Endothelial cell of hepatic sinusoid (primary cell): ENCODE results near the gene KIF13A.
"Not testable (repeated sequence)": the region's sequence is repeated elsewhere in the genome, so short reads cannot be mapped to it uniquely, and the experiment has no call there.

Experiments used
- in situ Hi-C: cut with HindIII; loops from 2 replicates; pipeline ENCODE4 v1.10.0; 2017; ENCODE audit warnings: low sequenced_read_pairs

The KIF13A gene

DNA sequence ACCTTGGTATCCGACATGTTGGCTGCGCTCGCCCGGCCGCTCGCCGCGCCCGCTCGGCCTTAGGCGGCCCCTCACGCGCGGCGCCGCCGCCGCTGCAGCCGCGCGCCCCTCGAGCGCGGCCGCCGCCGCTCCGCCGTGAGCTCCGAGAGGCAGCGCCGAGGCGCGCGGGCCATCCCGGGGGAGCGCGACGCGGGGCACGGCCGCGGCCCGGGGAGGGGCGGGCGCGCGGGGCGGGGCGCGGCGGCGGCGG, at the start of gene KIF13A:
TSS of gene KIF13A (minus strand) at position 189 of the 250 bp plus-strand sequence. CDS start at position 17, 172 bp downstream.
- in situ Hi-C loops: no loop called here

DNA sequence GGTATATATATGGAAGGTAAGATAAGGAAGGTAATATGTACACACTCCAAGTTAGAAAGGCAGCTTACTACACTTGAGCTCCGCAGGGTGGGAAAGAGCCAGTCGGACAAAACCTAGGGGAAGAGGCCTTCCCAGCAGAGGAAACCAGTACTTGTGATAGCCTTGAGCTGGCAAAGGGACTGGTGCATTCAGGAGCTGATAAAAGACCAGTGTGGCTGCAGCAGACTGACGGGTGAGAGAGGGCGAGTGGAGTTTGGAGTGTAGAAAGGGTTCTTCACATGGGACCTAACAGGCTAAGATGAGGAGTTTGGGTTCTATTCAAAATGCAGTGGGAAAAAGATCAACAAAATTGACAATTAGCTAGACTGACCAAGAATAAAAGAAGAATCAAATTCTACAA, 49.3 kb upstream of the KIF13A start:
- in situ Hi-C loops: no loop called here

GRCh38 chr6:18035330-18035854, 48.0 kb upstream of the KIF13A start:
- in situ Hi-C loops: no loop called here

DNA sequence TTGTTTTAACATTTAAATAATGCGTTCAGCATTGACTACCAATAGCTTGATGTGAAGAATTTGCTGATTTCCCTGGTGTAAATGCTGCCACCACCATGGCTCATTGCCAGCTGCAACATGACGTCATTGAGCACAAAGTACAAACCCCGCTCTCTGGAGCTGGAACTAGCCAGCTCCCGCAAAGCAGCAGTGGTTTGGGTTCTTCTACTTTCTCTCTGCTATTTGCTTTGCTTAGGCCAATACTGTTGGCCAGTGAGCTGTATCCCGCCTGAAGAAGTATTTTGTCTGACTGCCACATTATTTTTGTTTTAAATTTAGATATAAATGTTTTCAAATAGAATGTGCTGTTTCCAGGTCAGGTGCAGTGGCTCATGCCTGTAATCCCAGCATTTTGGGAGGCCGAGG, 47.4 kb upstream of the KIF13A start:
- in situ Hi-C loops: no loop called here

DNA sequence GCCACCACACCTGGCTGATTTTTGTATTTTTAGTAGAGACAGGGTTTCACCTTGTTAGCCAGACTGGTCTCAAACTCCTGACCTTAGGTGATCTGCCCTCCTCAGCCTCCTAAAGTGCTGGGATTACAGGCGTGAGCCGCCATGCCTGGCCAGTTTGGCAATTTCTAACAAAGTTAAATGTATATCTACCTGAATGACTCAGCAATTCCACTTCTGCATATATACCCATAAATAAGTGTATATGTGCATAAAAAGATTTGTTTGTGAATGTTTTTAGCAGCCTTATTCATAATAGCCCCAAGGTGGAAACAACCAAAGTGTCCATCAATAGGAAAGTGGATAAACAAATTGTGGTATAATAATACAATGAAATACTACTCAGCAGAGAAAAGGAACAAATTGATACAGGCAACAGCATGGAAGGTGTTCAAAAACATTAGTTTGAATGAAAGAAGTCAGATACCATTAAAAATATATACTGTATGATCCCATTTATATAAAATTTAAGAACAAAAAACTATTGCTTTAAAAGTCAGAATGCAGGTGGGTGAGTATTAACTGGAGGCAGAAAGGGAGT, 44.3 kb upstream of the KIF13A start:
- in situ Hi-C loops: no loop called here

GRCh38 chr6:18031189-18031588, 43.8 kb upstream of the KIF13A start:
- in situ Hi-C loops: no loop called here

DNA sequence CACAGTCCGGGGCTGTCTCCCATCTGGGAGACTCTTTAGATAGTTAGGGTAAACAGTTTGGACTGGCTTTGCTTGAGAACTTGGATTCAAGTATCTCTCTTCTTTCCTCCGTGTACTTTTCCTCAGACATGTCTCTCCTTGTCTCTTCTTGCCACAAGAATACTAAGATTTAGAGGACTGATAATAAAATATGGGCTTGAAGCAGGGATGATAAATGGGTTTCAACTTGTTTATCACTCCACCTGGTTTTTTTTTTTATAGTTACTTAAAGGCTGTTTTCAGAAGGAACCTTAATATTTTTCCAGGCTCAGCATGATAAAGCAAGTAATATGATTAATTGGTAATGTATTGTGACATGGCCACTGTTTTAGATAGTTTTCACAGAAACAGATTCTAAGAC, 40.9 kb upstream of the KIF13A start:
- in situ Hi-C loops: loop anchor here (10.0 kb wide), 1 partner anchor 56 kb away; no protein-coding TSS in a partner anchor

DNA sequence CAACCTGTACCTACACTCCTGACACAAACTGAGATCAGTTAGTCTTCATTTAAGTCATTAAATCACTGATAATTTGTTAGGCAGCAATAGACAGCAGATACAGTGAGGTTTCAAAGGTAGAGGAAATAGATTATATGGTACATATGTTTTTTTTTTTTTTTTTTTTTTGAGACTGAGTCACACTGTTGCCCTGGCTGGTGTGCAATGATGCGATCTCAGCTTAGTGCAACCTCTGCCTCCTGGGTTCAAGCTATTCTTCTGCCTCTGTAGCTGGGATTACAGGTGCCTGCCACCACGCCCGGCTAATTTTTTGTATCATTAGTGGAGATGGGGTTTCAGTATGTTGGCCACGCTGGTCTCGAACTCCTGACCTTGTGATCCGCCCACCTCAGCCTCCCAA, 38.2 kb upstream of the KIF13A start:
- in situ Hi-C loops: loop anchor here (10.0 kb wide), 1 partner anchor 59 kb away; no protein-coding TSS in a partner anchor

- in situ Hi-C loops: loop anchor here (5.0 to 10.0 kb wide), 3 partner anchors 48 to 103 kb away; no protein-coding TSS in a partner anchor
Observed at GRCh38 chr6:18024876-18025275, 37.4 kb upstream of the KIF13A start.

GRCh38 chr6:18023891-18024290, 36.5 kb upstream of the KIF13A start:
- in situ Hi-C loops: loop anchor here (5.0 to 10.0 kb wide), 3 partner anchors 47 to 102 kb away; no protein-coding TSS in a partner anchor

GRCh38 chr6:18022398-18023231, 35.2 kb upstream of the KIF13A start:
- in situ Hi-C loops: loop anchor here (5.0 to 10.0 kb wide), 3 partner anchors 45 to 100 kb away; no protein-coding TSS in a partner anchor

GRCh38 chr6:18021166-18021850, 33.9 kb upstream of the KIF13A start:
- in situ Hi-C loops: loop anchor here (5.0 to 10.0 kb wide), 3 partner anchors 44 to 99 kb away; no protein-coding TSS in a partner anchor

DNA sequence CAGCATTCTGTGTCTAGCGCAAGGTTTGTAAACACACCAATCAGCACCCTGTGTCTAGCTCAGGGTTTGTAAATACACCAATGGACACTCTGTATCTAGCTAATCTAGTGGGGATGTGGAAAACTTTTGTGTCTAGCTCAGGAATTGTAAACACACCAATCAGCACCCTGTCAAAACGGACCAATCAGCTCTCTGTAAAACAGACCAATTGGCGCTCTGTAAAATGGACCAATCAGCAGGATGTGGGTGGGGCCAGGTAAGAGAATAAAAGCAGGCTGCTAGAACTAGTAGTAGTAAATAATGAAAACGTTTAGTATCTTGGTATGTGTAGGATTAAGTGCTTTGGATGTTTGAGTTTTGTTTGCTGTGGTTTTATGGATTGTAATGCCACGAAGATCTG, 33.1 kb upstream of the KIF13A start:
- in situ Hi-C loops: loop anchor here (5.0 to 10.0 kb wide), 3 partner anchors 43 to 98 kb away; no protein-coding TSS in a partner anchor

GRCh38 chr6:18019539-18020534, 32.4 kb upstream of the KIF13A start:
- in situ Hi-C loops: loop anchor here (5.0 to 10.0 kb wide), 3 partner anchors 43 to 98 kb away; no protein-coding TSS in a partner anchor

DNA sequence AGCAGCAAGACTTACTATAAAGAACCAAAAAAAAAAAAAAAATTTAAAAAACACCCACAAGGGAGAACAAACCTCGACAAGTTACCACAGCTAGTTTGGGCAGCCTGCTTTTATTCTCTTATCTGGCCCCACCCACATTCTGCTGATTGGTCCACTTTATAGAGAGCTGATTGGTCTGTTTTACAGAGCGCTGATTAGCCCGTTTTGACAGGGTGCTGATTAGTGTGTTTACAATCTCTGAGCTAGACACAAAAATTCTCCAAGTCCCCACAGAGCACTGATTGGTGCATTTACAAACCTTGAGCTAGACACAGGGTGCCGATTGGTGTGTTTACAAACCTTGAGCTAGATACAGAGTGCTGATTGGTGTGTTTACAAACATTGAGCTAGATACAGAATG, 31.7 kb upstream of the KIF13A start:
- in situ Hi-C loops: not testable (repeated sequence)

DNA sequence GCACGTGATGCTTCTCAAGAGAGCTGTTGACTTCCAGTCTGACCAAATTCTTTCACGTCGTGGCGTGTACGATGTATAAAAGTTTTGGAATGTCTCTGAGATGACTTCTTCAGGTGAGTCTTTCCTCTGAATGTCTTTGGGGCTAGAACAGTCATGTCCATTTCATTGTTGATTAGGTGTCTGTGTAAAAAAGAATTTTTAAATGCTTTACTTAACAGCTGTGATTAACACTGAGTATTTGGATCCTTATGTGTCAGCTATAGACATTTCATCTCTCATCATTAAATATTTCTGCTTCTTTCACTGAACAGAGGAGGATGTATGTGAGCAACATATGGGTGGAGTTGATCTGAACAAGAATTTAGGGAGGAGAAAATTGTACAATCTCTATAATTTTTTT, 29.3 kb upstream of the KIF13A start:
- in situ Hi-C loops: no loop called here

- in situ Hi-C loops: no loop called here
Observed at GRCh38 chr6:18016133-18016532, 28.7 kb upstream of the KIF13A start.

- in situ Hi-C loops: no loop called here
Observed at GRCh38 chr6:18011287-18011686, 23.9 kb upstream of the KIF13A start.

DNA sequence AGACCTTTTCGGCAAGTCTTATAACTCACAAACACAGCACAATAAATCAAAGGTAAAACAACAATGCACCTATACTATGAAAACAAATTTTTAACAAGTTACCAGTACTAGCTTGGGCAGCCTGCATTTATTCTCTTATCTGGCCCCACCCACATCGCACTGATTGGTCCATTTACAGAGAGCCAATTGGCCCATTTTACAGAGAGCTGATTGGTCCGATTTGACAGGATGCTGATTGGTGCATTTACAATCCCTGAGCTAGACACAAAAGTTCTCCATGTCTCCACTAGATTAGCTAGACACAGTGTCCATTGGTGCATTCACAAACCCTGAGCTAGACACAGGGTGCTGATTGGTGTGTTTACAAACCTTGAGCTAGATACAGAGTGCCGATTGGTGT, 23.1 kb upstream of the KIF13A start:
- in situ Hi-C loops: not testable (repeated sequence)
